H9 (cell line): ENCODE data around the gene AVEN. TPM values are rescaled to one million over a fixed set of nuclear protein-coding genes. Genes with fewer than 3 reads are reported as not detected.

Experiments
- DNase-seq: peaks from one replicate; pipeline ENCODE4 v3.0.0-alpha.2; 2017
- H2AFZ ChIP-seq: one replicate; pipeline ENCODE4 v1.6.1; 2013; ENCODE audit warnings: mild to moderate bottlenecking, low read length, control low read depth, moderate library complexity
- H2AK5ac ChIP-seq: 2 replicates; pipeline ENCODE4 v1.6.1; 2013; ENCODE audit warnings: low read length, control low read depth, mixed read lengths; ENCODE audit not compliant: insufficient read length
- H2BK120ac ChIP-seq: one replicate; pipeline ENCODE4 v1.6.1; 2013; ENCODE audit warnings: low read depth, mild to moderate bottlenecking, low read length, control low read depth, inconsistent platforms; ENCODE audit not compliant: poor library complexity, severe bottlenecking
- H2BK12ac ChIP-seq: 2 replicates; pipeline ENCODE4 v1.6.1; 2013; ENCODE audit warnings: low read length, control low read depth, mixed read lengths, low read depth; ENCODE audit not compliant: insufficient read length
- H2BK15ac ChIP-seq: 2 replicates; pipeline ENCODE4 v1.6.1; 2013; ENCODE audit warnings: low read depth, low read length, control low read depth
- H2BK20ac ChIP-seq: one replicate; pipeline ENCODE4 v1.6.1; 2013; ENCODE audit warnings: low read depth, mild to moderate bottlenecking, low read length, control low read depth, inconsistent platforms; ENCODE audit not compliant: poor library complexity, severe bottlenecking
- H2BK5ac ChIP-seq: 2 replicates; pipeline ENCODE4 v1.6.1; 2013; ENCODE audit warnings: low read length, control low read depth, mixed read lengths; ENCODE audit not compliant: insufficient read length
- H3K14ac ChIP-seq: 2 replicates; pipeline ENCODE4 v1.6.1; 2013; ENCODE audit warnings: low read length, control low read depth; ENCODE audit not compliant: insufficient read depth
- H3K18ac ChIP-seq: 2 replicates; pipeline ENCODE4 v1.6.1; 2013; ENCODE audit warnings: low read depth, mild to moderate bottlenecking, mixed read lengths, low read length, control low read depth; ENCODE audit not compliant: insufficient read length
- H3K23ac ChIP-seq: 2 replicates; pipeline ENCODE4 v1.6.1; 2013; ENCODE audit warnings: low read length, control low read depth, mixed read lengths, low read depth; ENCODE audit not compliant: insufficient read length
- H3K23me2 ChIP-seq: 2 replicates; pipeline ENCODE4 v1.6.1; 2013; ENCODE audit warnings: low read depth, mild to moderate bottlenecking, mixed read lengths, low read length, control low read depth; ENCODE audit not compliant: insufficient read length, poor library complexity, severe bottlenecking
- H3K27ac ChIP-seq: 2 replicates; pipeline ENCODE4 v1.5.1; 2013; ENCODE audit warnings: low read length, control low read depth, mixed read lengths, low read depth; ENCODE audit not compliant: insufficient read length
- H3K27me3 ChIP-seq: 2 replicates; pipeline ENCODE4 v1.6.1; 2013; ENCODE audit warnings: low read length, control low read depth, inconsistent platforms; ENCODE audit not compliant: insufficient read depth
- H3K4ac ChIP-seq: 2 replicates; pipeline ENCODE4 v1.6.1; 2013; ENCODE audit warnings: low read depth, mild to moderate bottlenecking, control low read depth, inconsistent platforms, low read length, moderate library complexity
- H3K4me1 ChIP-seq: 2 replicates; pipeline ENCODE4 v1.6.1; 2013; ENCODE audit warnings: low read length, control low read depth, inconsistent platforms; ENCODE audit not compliant: insufficient read depth
- H3K4me2 ChIP-seq: 2 replicates; pipeline ENCODE4 v1.6.1; 2013; ENCODE audit warnings: low read length, control low read depth, mixed read lengths; ENCODE audit not compliant: insufficient read length, insufficient read depth
- H3K56ac ChIP-seq: 2 replicates; pipeline ENCODE4 v1.6.1; 2013; ENCODE audit warnings: low read depth, mild to moderate bottlenecking, mixed read lengths, low read length, control low read depth; ENCODE audit not compliant: insufficient read length
- H3K79me1 ChIP-seq: 2 replicates; pipeline ENCODE4 v1.6.1; 2013; ENCODE audit warnings: low read depth, mild to moderate bottlenecking, moderate library complexity, low read length, control low read depth, inconsistent platforms; ENCODE audit not compliant: insufficient read depth, poor library complexity, severe bottlenecking
- H3K79me2 ChIP-seq: 2 replicates; pipeline ENCODE4 v1.6.1; 2013; ENCODE audit warnings: low read length, control low read depth, inconsistent platforms; ENCODE audit not compliant: insufficient read depth
- H3K9ac ChIP-seq: 2 replicates; pipeline ENCODE4 v1.6.1; 2013; ENCODE audit warnings: low read length, control low read depth, mixed read lengths; ENCODE audit not compliant: insufficient read length; ENCODE audit errors: extremely low read depth
- H3K9me3 ChIP-seq: one replicate; pipeline ENCODE4 v1.6.1; 2013; ENCODE audit warnings: low read depth, low read length, inconsistent platforms; ENCODE audit not compliant: control insufficient read depth
- H3T11ph ChIP-seq: one replicate; pipeline ENCODE4 v1.6.1; 2013; ENCODE audit warnings: mild to moderate bottlenecking, low read length, control low read depth, inconsistent platforms
- H4K20me1 ChIP-seq: one replicate; pipeline ENCODE4 v1.6.1; 2013; ENCODE audit not compliant: control insufficient read depth, insufficient read length, insufficient read depth
- H4K5ac ChIP-seq: 2 replicates; pipeline ENCODE4 v1.6.1; 2013; ENCODE audit warnings: low read depth, mild to moderate bottlenecking, mixed read lengths, low read length, control low read depth; ENCODE audit not compliant: insufficient read length
- H4K8ac ChIP-seq: replicated peaks from 2 replicates; pipeline ENCODE4 v1.6.1; 2013; ENCODE audit warnings: low read length, control low read depth, mixed read lengths, low read depth; ENCODE audit not compliant: insufficient read length
- H4K91ac ChIP-seq: 2 replicates; pipeline ENCODE4 v1.6.1; 2013; ENCODE audit warnings: low read depth, mild to moderate bottlenecking, moderate library complexity, mixed read lengths, low read length, control low read depth; ENCODE audit not compliant: insufficient read length
- H3K27ac Mint-ChIP-seq, 3 experiments: 2 replicates in 2 of 3; 3 replicates in 1 of 3; pipeline ENCODE4 v1.8.0; 2020 to 2021; ENCODE audit warnings: mixed read lengths in 3 of 3, mild to moderate bottlenecking in 1 of 3, moderate library complexity in 1 of 3
- H3K27me3 Mint-ChIP-seq: 2 replicates; pipeline ENCODE4 v1.8.0; 2021; ENCODE audit warnings: low read depth, mild to moderate bottlenecking, moderate library complexity, mixed read lengths
- H3K36me3 Mint-ChIP-seq, 3 experiments: 2 replicates in 2 of 3; 3 replicates in 1 of 3; pipeline ENCODE4 v1.8.0; 2020 to 2021; ENCODE audit warnings: low read depth in 3 of 3, mixed read lengths in 3 of 3; ENCODE audit not compliant: insufficient read depth in 1 of 3
- H3K4me1 Mint-ChIP-seq, 2 experiments: 2 replicates each; pipeline ENCODE4 v1.8.0; 2020; ENCODE audit warnings: mixed read lengths in 2 of 2
- H3K4me3 Mint-ChIP-seq, 2 experiments: 2 replicates in 1 of 2; 3 replicates in 1 of 2; pipeline ENCODE4 v1.8.0; 2020 to 2021; ENCODE audit warnings: mild to moderate bottlenecking in 2 of 2, mixed read lengths in 2 of 2, moderate library complexity in 1 of 2
- H3K9me3 Mint-ChIP-seq, 2 experiments: 2 replicates in 1 of 2; 3 replicates in 1 of 2; pipeline ENCODE4 v1.8.0; 2020; ENCODE audit warnings: mild to moderate bottlenecking in 2 of 2, mixed read lengths in 2 of 2, moderate library complexity in 1 of 2
- WGBS: extraction: QIAGEN DNeasy Blood & Tissue Kit; methylation state at CpG from one replicate; pipeline ENCODE4 v1.1.7; 2013; ENCODE audit warnings: missing lambda C conversion rate, low lambda C conversion rate, mixed read lengths; ENCODE audit not compliant: insufficient read length; ENCODE audit errors: extremely low coverage; 5-methylcytosine and 5-hydroxymethylcytosine counted together
- total RNA-seq: library from RNA; stranded (reverse); gene quantifications from 2 replicates; pipeline ENCODE4 v1.2.1, GENCODE V29; 2021
- TF ChIP-seq, protein P1 (sequence below): fragments of 200-600 bp; sonication (generic); conservative IDR thresholded peaks from 3 replicates; pipeline ENCODE4 v1.8.0; 2021; ENCODE audit warnings: antibody characterized with exemption, mild to moderate bottlenecking

AVEN gene
- total RNA-seq, 1 experiment from 2014 or later, result 16.1 TPM

GRCh38 chr15:33980159-33980558 is 58.8 kb downstream of the AVEN start:
- Histone ChIP-seq H3K4me1 (no peaks in the 10 kb centered on the region), H2BK120ac (no peak overlapping the region), H2AK5ac (no peak overlapping the region), H3K4ac (no peak overlapping the region), H3K79me2 (no peaks in the 10 kb centered on the region), H3K23me2 (no peaks in the 10 kb centered on the region), H4K91ac (no peak overlapping the region), H3K9ac (no peak overlapping the region), H2BK5ac (no peak overlapping the region), H3K23ac (no peak overlapping the region), H2AFZ (no peak overlapping the region), H3K27me3 (no peaks in the 10 kb centered on the region), H2BK12ac (no peak overlapping the region), H3K9me3 (no peaks in the 10 kb centered on the region), H4K20me1 (no peaks in the 10 kb centered on the region), H3K18ac (no peak overlapping the region), H3K56ac (no peak overlapping the region), H3K4me2 (no peak overlapping the region), H4K8ac (no peak overlapping the region), H3K14ac (no peak overlapping the region), H3K27ac (no peak overlapping the region), H4K5ac (no peak overlapping the region), H3K79me1 (no peaks in the 10 kb centered on the region), H2BK20ac (no peak overlapping the region), H3T11ph (no peak overlapping the region), H2BK15ac (no peak overlapping the region)
- DNase-seq, result no peak
- H3K36me3 Mint-ChIP-seq, result no peaks in the 10 kb centered on the region; a peak in 1 of 7 replicates
- TF ChIP-seq, protein P1, sequence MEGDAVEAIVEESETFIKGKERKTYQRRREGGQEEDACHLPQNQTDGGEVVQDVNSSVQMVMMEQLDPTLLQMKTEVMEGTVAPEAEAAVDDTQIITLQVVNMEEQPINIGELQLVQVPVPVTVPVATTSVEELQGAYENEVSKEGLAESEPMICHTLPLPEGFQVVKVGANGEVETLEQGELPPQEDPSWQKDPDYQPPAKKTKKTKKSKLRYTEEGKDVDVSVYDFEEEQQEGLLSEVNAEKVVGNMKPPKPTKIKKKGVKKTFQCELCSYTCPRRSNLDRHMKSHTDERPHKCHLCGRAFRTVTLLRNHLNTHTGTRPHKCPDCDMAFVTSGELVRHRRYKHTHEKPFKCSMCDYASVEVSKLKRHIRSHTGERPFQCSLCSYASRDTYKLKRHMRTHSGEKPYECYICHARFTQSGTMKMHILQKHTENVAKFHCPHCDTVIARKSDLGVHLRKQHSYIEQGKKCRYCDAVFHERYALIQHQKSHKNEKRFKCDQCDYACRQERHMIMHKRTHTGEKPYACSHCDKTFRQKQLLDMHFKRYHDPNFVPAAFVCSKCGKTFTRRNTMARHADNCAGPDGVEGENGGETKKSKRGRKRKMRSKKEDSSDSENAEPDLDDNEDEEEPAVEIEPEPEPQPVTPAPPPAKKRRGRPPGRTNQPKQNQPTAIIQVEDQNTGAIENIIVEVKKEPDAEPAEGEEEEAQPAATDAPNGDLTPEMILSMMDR, result no peak
- no CpG with 5 or more reads among the region's 7 CpGs for WGBS
- H3K4me1 Mint-ChIP-seq, result peaks cover 6 to 11% of the 10 kb centered on the region in 2 experiments
- no peak overlapping the region for H3K27ac Mint-ChIP-seq
- H3K9me3 Mint-ChIP-seq, result no peaks in the 10 kb centered on the region
- no peaks in the 10 kb centered on the region for H3K27me3 Mint-ChIP-seq
- no peak overlapping the region for H3K4me3 Mint-ChIP-seq
